ENCODE measurements around the gene FZD7. TPM values are rescaled to one million over a fixed set of nuclear protein-coding genes. Genes with fewer than 3 reads are reported as not detected.

The FZD7 gene
- total RNA-seq, 1 donor from 2014 or later, result 0.20 TPM

- DNase-seq (ENCODE audit: low read depth in 2 of 2), result no peak
Observed at GRCh38 chr2:202014318-202014717, 19.3 kb upstream of the FZD7 start.

- no peak for DNase-seq (ENCODE audit: low read depth in 2 of 2)
Observed at GRCh38 chr2:202014759-202015211, 18.9 kb upstream of the FZD7 start.

GRCh38 chr2:202015471-202015870 lies 18.2 kb upstream of the FZD7 start:
- DNase-seq (ENCODE audit: low read depth in 2 of 2), result no peak

- no peak for DNase-seq (ENCODE audit: low read depth in 2 of 2)
Observed at GRCh38 chr2:202016579-202017227, 17.0 kb upstream of the FZD7 start.

GRCh38 chr2:202017940-202018339 lies 15.7 kb upstream of the FZD7 start:
- DNase-seq (ENCODE audit: low read depth in 2 of 2), result no peak

- no peak for DNase-seq (ENCODE audit: low read depth in 2 of 2)
Observed at GRCh38 chr2:202018950-202019349, 14.7 kb upstream of the FZD7 start.

- no peak for DNase-seq (ENCODE audit: low read depth in 2 of 2)
Observed at GRCh38 chr2:202019689-202020450, 13.8 kb upstream of the FZD7 start.

GRCh38 chr2:202022755-202023154 lies 10.9 kb upstream of the FZD7 start:
- no peak for DNase-seq (ENCODE audit: low read depth in 2 of 2)

- DNase-seq (ENCODE audit: low read depth in 2 of 2), result no peak
Observed at GRCh38 chr2:202023198-202023903, 10.3 kb upstream of the FZD7 start.

GRCh38 chr2:202023904-202024266 lies 9.8 kb upstream of the FZD7 start:
- DNase-seq (ENCODE audit: low read depth in 2 of 2), result no peak

- no peak for DNase-seq (ENCODE audit: low read depth in 2 of 2)
Observed at GRCh38 chr2:202024871-202025270, 8.8 kb upstream of the FZD7 start.

GRCh38 chr2:202025816-202026215 lies 7.8 kb upstream of the FZD7 start:
- no peak for DNase-seq (ENCODE audit: low read depth in 2 of 2)

- no peak for DNase-seq (ENCODE audit: low read depth in 2 of 2)
Observed at GRCh38 chr2:202026507-202026906, 7.1 kb upstream of the FZD7 start.

- no peak for DNase-seq (ENCODE audit: low read depth in 2 of 2)
Observed at GRCh38 chr2:202030691-202031090, 3.0 kb upstream of the FZD7 start.

- no peak for DNase-seq (ENCODE audit: low read depth in 2 of 2)
Observed at GRCh38 chr2:202031246-202031951, 2.3 kb upstream of the FZD7 start.

- DNase-seq (ENCODE audit: low read depth in 2 of 2), result no peak
Observed at GRCh38 chr2:202032846-202033316, 774 bp upstream of the FZD7 start.

- peak; percentile 7 to 38 for DNase-seq (ENCODE audit: low read depth in 2 of 2)
Observed at GRCh38 chr2:202034249-202035088, 814 bp downstream of the FZD7 start.

GRCh38 chr2:202035089-202035940 lies 1.7 kb downstream of the FZD7 start:
- peak; percentile 20 to 26 for DNase-seq (ENCODE audit: low read depth in 2 of 2)

- no peak for DNase-seq (ENCODE audit: low read depth in 2 of 2)
Observed at GRCh38 chr2:202035941-202036372, 2.3 kb downstream of the FZD7 start.

GRCh38 chr2:202036601-202037037 lies 3.0 kb downstream of the FZD7 start:
- no peak for DNase-seq (ENCODE audit: low read depth in 2 of 2)
